Stimulated activated CD8-positive, alpha-beta memory T cell treated with anti-CD3 and anti-CD28 coated beads, Interleukin-7, amount 100 ng/mL, for 4 hours (primary cell): ENCODE measurements around the gene CLDN15.
"Not testable (repeated sequence)": the region's sequence is repeated elsewhere in the genome, so short reads cannot be mapped to it uniquely, and the experiment has no call there.

Experiments used
- DNase-seq, 2 donors: peaks; one replicate each; pipeline ENCODE4 v3.0.0-alpha.2; 2020; ENCODE audit warnings: low read depth in 2 of 2

CLDN15 gene

DNA sequence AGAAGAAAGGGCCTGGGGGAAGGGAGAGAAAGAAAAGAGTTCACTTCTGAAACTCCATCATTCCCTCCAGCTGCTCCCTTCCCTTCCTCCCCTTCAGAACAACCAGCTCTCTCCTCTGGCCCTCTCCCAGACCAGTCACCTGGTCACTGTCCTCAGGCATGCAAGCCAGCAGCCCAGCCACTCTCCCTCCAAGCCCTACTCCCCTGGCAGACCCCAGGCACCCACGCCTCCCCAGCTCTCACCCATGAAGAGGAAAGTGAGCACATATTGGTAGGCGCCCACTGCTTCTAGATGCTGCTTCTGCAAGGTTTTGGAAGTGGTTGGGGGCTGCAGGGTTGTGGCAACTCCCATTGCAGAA lies 37.1 kb downstream of the CLDN15 start:
- no peak for DNase-seq

DNA sequence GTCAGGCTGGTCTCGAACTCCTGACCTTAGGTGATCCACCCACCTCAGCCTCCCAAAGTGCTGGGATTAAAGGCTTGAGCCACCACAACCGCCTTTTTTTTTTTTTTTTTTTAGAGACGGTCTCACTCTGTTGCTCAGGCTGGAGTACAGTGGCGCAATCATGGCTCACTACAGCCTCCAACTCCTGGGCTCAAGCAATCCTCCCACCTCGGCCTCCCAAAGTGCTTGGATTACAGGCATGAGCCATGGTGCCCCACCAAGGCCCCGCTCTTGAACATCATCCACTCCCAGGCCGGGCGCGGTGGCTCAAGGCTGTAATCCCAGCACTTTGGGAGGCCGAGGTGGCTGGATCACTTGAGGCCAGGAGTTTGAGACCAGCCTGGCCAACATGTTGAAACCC lies 38.1 kb downstream of the CLDN15 start:
- not testable (repeated sequence) for DNase-seq

DNA sequence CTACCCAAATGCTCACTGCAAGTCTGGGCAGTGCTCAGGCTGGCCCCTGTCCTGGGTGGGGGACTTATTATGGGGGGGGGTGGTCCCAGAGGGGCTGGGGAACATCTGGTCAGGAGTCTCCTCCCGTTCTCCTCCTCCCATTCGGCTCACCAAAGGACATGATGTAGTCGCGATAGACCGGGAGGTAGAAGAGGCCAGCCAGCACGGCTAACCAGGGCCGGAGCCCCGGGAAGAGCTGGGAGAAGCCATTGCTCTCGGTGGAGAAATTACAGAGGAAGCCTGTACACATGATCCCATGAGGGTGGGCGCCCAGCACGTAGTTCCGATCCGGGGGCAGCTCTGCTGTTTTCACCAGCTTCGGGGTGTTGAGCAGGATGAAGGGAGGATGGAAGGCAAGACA lies 39.1 kb downstream of the CLDN15 start:
- no peak for DNase-seq

DNA sequence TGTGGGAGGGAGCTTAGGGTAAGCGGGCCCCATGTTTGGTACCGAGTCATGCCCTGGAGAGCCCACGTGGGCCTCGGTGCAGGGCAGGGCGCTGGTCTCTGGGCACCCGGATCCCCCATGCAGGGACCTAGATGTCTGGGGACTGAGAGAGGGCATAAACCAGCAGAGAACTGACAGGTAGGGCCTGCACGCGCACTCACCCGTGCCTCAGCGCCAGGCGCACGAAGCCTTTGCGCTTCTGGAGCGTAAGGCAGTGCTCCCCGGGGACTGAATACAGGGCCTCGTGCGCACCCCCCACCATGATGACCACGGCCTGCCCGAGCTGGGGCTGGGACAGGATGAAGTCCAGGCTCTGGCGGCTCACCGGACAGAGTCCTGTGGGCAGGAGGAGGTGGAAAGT lies 39.6 kb downstream of the CLDN15 start:
- DNase-seq: no peak

DNA sequence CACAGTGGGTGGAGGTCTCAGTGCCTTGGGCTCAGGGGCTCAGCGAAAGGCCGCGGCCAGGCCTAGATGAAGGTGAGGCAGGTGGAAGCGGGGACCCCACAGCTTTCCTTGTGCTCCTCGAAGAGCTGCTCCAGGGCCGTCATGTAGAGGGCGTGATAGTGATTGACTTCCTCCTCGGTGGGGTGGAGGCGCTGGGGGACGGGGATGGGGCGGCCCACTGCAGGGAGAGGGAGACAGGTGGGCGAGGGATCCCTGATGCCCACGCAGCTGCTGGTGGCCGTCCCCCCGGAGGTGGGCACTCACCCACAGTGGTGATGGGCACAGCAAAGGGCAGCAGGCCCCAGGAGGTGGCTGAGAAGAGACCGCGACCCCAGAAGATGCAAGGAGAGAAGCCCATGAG lies 41.7 kb downstream of the CLDN15 start:
- DNase-seq: no peak

DNA sequence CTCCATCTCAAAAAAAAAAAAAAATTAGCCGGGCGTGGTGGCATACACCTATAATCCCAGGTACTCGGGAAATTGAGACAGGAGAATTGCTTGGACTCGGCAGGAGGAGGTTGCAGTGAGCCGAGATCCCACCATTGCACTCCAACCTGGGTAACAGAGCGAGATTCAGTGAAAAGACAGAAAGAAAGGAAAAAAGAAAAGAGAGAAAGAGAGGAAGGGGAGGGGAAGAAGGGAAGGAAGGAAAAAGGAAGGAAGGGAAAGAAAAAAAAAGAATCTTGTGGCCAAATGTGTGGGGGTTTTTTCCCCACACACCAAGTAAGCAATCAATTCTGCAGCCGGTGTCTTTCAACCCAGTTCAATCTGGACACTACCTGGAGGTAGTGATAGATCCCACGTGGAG lies 48.5 kb downstream of the CLDN15 start:
- DNase-seq: no peak

DNA sequence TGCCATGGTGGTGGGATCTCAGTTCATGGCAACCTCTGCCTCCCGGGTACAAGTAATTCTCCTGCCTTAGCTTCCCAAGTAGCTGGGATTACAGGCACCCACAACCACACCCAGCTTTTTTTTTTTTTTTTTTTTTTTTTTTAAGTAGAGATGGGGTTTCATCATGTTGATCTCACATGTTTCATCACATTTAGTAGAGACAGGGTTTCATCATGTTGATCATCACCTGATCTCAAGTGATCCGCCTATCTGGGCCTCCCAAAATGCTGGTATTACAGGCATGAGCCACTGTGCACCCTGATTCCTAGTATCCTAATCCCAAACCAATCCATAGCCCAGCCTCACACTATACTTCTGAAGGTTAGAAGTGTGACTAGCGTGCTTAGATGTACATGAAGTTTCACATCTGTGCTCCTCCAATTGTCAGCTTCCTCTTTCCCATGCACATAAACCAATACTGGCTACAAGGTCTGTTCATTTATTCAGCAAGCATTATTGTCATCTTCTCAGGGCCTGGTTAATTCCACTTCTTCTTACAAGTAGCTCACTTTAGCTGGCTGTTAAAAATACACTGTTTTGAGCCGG lies 50.7 kb downstream of the CLDN15 start:
- DNase-seq: no peak

DNA sequence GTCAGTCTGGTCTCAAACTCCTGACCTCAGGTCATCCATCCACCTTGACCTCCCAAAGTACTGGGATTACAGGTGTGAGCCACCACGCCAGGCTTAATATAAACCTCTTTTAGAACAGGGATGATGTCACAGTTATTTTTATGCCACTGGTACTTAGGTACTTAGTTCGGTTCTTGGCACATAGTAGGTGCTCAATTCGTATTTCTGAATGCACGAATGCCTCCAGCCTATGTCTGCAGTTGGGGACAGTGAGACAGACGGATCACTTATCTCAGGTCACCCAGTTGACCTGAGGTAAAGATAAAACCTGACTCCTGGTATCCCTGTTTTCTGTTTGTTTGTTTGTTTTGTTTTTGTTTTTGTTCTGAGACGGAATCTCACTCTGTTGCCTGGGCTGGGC lies 51.4 kb downstream of the CLDN15 start:
- DNase-seq: no peak

DNA sequence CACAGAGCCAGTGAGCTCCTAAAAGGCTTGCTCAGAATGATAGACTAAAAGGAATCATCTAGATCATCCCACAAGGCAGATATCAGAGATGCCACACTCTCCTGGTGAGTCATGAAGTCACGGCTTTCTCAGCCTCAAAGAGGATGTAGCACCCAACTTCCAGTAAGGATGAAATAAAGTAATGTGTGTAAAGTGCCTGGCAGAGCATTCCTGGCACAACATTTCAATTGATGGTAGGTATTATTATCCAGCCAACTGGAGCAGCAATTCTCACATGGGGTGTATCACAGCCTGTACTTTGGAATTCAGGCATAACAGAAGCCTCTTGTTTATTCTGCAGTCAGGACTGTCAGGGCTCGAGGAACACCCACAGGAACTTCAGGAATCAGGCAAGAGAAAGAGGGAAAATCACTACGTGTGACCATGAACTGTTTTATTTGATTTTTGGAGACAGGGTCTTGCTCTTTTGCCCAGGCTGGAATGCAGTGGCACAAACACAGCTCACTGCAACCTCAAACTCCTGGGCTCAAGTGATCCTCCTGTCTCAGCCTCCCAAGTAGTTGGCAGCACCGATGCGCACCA lies 52.3 kb downstream of the CLDN15 start:
- no peak for DNase-seq
